HG02763 (cell line): ENCODE results near the gene ASPHD2.

Experiments used
- ATAC-seq: cut with Tn5 transposase; IDR thresholded peaks from one replicate; pipeline ENCODE4 v1.9.1; 2021; ENCODE audit warnings: mild to moderate bottlenecking, moderate library complexity; ENCODE audit not compliant: unreplicated experiment

The ASPHD2 gene

GRCh38 chr22:26445577-26446275 is 16.7 kb downstream of the ASPHD2 start:
- no peak for ATAC-seq

- ATAC-seq: no peak
Measured at GRCh38 chr22:26446808-26447515, 17.9 kb downstream of the ASPHD2 start.

GRCh38 chr22:26447584-26448329 is 18.7 kb downstream of the ASPHD2 start:
- no peak for ATAC-seq

DNA sequence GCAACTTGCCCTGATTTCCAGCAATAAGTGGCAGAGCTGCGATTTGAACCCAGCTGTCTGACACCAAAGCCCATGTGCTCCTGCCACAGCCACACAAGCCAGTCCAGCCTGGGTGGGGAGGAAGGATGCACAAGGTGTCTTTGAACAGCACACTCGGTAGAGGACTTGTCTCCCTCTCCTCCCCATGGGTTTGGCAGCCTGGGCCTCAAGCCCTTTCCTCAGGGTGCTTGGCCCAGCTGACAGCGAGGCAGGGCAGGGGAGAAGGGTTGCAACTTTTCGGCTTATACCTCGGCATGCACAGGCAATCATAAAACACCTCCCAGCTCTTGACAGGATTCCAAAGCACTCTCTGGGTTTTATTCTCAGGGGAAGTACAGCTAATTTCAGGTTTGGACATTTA is 19.3 kb downstream of the ASPHD2 start:
- no peak for ATAC-seq

DNA sequence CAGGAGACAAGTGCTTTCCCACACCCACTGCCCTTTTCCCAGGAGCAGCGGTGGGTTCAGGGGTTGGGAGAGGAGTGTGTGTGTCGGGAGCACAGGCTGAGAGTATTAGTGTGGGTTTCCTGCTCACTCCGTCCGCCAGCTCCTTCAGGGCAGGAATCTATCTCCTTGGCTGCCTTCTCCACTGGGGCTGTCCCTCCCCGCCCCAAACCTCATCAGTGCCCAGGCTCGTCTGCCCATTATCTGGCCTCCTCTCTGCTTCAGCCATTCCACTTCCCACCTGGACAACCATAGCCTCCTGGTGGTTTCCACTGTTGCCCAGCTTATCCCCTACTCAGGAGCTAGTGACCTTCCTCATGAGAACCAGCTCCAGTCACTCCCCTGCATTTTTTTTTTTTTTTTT is 19.9 kb downstream of the ASPHD2 start:
- no peak for ATAC-seq

DNA sequence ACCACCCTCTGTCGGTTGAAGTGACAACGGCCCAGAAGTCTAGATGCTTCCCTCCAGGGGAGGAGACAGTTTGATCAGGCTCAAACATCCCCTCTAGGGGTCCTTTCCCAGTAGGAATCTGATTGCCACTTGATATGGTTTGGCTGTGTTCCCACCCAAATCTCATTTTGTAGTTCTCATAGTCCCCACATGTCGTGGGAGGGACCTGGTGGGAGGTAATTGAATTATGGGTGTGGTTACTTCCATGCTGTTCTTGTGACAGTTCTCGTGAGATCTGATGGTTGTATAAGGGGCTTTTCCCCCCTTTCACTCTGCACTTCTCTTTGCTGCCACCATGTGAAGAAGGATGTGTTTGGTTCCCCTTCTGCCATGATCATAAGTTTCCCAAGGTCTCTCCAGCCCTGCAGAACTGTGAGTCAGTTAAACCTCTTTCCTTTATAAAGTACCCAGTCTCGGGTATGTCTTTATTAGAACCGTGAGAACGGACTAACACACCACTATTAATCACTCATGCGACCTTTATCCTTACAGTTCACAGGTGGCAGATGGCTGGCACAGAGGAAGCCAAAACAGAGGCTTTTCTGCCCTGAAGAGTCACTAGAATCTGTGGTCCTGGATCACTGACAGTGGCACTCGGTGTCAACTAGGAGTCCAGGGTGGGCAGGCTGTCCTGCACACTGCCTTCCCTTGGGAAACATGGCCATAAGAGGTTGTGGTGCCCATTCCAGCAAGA is 21.6 kb downstream of the ASPHD2 start:
- no peak for ATAC-seq

DNA sequence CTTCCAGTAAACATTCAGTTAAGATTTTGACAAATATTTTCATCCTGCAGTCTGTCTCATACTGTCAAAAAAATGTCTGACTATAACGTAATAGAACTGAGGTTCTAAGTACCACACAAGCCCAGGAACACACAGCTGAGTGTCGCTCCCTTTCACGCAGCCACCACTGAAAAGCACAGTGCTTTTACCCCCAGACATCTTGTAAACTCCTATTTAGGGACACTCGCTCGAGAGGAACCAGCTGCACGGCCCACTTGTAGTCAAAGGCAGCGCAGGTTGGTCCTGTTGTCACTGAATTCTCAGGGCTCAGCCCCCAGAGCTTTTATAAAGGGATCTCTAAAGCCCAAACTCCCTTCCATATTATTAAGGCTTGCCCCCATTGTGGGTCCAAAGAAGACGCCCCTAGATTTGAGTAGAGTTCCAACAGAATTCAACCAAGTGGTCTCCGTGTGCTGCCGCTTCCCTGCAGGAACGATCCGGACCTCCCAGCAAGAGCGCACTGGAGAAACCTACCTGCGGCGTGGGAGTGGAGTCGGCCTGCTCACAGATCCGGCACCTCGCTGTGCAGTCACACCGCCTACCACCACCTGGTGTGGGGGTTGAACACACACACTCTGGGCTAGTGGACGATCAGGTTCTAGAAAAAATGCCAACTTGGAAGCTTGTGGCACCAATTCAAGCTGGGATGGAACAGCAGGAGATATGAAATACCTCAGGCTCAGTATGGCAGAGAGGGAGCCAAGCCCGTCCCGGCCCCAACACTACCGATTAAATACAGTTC is 23.4 kb downstream of the ASPHD2 start:
- no peak for ATAC-seq

- ATAC-seq: no peak
Measured at GRCh38 chr22:26453216-26453615, 24.2 kb downstream of the ASPHD2 start.

GRCh38 chr22:26453812-26454500 is 24.9 kb downstream of the ASPHD2 start:
- no peak for ATAC-seq

- no peak for ATAC-seq
Measured at GRCh38 chr22:26457661-26458272, 28.7 kb downstream of the ASPHD2 start.

GRCh38 chr22:26460202-26460601 is 31.1 kb downstream of the ASPHD2 start:
- no peak for ATAC-seq

DNA sequence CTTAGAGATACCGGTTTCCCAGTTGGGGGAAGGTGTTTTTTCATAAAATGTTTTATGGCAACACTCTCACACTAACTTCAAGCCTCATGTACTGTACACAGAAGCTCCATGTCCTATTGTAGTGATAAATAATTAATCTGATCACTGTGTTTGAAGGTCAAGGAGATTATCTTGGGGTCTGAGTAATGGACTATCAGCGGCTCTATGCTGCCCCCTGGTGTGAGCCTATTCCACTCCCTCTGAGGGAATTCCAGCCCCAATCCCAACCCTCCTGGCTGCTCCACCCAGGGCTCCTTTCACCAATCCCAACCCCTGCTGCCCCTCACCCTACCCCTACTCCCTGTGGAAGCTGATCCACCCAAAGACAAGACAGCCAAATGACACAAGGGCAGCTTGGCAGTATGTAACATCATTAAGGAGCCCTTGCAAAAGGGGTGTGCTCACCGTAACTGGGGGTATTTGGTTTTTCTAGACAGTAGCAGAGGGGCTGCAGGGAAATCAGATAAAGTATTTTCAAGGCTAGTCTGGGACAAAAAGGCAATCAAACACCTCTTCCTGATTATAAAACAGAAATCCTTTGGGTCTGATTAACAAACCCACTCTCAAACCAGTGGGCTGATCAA is 32.2 kb downstream of the ASPHD2 start:
- no peak for ATAC-seq

DNA sequence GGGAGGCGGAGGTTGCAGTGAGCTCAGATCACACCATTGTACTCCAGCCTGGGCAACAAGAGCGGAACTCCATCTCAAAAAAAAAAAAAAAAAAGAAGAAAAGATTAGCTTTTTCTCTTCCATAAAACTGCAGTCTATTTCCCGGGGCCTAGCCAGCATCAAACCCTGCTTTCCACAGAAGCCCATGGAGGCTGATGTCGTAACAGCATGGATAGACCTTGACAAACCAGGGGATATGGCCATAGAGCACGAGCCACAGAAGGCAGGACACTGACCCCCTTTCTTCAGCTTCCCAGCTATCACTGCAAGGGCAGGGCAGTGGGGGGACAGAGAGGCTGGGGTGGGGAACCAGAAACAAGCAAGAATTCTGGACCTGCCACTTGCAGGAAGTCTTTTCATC is 33.0 kb downstream of the ASPHD2 start:
- ATAC-seq: no peak

DNA sequence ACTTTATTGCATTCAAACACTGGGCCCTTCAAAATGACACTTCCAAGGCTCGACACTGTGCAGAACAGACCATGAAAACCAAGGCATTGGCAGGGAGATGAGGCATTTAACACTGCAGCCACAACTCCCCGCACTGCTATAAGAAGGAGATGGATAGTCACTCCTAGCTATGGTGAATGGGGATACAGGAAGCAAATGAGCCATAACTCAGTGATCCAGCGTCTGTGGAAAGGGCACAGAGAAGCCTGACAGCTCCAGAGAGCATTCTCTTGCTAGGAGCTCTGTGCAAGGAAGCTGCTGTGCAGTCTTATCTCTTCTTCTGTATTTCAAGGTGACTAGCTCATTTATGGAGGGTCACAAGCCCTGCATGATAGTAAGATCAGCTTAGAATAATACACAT is 33.6 kb downstream of the ASPHD2 start:
- ATAC-seq: no peak

- no peak for ATAC-seq
Measured at GRCh38 chr22:26463101-26463661, 34.1 kb downstream of the ASPHD2 start.

DNA sequence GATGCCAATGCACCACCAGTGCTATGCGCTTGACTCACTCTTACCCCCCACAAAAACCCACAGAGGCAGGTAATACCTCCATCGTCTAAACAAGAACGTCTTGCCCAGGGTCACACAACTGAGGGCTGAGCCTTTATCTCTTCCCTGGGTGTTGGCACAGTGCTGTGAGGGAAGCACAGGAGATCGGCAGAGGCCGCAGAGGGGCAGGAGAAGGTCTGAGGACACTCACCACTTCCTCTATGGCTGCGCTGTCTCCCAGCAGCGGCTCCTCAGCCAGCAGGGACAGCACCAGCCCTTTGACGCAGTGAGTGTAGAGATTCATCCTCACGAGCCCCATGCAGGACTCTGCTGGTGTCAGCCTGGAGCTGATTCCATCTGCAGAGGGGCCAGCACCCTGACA is 34.6 kb downstream of the ASPHD2 start:
- no peak for ATAC-seq

DNA sequence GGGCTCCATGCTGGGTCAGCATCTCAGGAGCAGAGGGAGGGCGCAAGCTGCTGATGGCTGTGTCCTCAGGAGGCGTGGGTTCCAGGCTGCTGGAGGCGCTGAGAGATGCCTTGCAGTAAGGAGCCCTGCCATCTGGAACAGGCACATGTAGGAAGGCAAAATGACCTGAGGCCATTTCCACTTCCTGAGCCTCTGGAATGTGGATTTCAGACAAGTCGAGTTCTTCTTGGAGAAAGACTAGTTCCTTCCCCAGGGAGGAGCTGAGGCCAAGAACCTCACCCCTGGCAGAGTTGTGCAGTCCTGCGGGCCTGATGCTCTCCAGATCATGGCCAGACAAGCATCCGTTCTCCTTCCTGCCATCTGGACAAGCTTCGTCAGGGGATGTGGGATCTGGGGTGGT is 35.3 kb downstream of the ASPHD2 start:
- ATAC-seq: no peak

- ATAC-seq: no peak
Measured at GRCh38 chr22:26466196-26466595, 37.1 kb downstream of the ASPHD2 start.

GRCh38 chr22:26470807-26471206 is 41.7 kb downstream of the ASPHD2 start:
- no peak for ATAC-seq
